ENCODE data around the gene FUCA1.

FUCA1 gene

DNA sequence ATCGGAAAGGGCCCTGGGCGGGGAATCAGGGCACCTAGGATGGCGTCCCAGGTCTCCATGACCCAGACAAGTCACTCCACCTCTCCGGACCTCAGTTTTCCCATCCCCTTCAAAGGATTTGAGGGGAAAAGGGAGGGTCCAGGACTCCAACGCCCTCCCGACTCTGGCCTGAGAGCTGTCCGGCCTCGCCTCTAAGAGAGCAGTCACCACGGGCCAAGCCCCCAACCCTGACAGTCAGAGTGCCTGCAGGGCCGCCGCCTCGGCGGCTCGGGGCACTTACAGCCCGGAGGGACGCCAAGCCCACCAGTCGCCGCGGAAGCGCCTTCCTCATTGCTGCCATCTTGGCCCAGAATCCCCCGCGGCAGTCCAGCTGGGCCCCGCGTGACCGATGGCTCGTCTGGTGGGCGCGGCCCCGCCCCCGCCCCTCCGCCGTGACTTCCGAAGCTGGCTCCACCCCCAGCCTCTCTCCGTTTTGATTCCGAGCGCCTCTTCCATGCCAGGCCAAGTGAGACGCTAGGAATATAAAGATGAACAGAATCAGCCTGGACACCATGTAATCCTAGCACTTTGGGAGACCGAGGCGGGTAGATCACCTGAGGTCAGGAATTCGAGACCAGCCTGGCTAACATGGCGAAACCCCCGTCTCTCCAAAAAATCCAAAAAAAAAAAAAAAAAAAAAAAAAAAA lies 42.9 kb downstream of the FUCA1 start, which contains the start of gene HMGCL:
TSS of gene HMGCL (minus strand) at position 354 of the 686 bp plus-strand sequence. CDS start at position 340, 14 bp downstream.
- Histone ChIP-seq H3K4me1 (no peaks in the 10 kb centered on the region), H3K9ac (peak within 1 kb of the TSS; percentile 93), H3K9me3 (ENCODE audit: control insufficient read depth, low read length) (no peaks in the 10 kb centered on the region), H3K79me2 (no peaks in the 10 kb centered on the region), H3K4me2 (ENCODE audit: low read length) (peak within 1 kb of the TSS; percentile 90), H3K4me3 (ENCODE audit: low read depth, low read length) (peak within 1 kb of the TSS; percentile 99), H3K27me3 (ENCODE audit: control insufficient read depth, insufficient read depth, low read length) (no peaks in the 10 kb centered on the region), H2AFZ (peak within 1 kb of the TSS; percentile 93), H3K36me3 (ENCODE audit: control insufficient read depth, insufficient read depth, low read length) (no peaks in the 10 kb centered on the region), H3K27ac (peak within 1 kb of the TSS; percentile 90)
- TF ChIP-seq, protein P1, sequence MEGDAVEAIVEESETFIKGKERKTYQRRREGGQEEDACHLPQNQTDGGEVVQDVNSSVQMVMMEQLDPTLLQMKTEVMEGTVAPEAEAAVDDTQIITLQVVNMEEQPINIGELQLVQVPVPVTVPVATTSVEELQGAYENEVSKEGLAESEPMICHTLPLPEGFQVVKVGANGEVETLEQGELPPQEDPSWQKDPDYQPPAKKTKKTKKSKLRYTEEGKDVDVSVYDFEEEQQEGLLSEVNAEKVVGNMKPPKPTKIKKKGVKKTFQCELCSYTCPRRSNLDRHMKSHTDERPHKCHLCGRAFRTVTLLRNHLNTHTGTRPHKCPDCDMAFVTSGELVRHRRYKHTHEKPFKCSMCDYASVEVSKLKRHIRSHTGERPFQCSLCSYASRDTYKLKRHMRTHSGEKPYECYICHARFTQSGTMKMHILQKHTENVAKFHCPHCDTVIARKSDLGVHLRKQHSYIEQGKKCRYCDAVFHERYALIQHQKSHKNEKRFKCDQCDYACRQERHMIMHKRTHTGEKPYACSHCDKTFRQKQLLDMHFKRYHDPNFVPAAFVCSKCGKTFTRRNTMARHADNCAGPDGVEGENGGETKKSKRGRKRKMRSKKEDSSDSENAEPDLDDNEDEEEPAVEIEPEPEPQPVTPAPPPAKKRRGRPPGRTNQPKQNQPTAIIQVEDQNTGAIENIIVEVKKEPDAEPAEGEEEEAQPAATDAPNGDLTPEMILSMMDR (IDR thresholded peaks at IDR 0.05), result no peak

DNA sequence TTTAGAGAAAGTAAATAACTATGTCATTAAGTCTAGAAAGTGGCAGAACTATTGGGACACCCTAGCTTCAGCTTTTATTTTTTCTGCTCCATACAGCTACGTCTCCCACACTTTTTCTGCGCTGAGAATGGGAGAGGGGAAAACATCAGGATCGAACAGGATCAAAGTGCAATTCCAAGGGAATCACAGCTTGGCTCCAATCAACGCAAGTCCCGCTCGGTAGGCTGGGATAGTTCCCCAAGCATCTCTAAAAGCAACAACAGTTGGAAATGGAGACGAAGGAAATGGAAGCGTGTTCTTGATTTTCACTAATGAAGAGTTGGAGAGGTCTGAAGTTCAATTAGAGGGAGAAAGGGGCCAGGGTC lies 43.4 kb downstream of the FUCA1 start:
- TF ChIP-seq, protein P1 (IDR thresholded peaks at IDR 0.05), result no peak
- no peaks in the 10 kb centered on the region for H3K9me3 ChIP-seq (ENCODE audit: control insufficient read depth, low read length)
- peak overlapping the region; percentile 93 for H2AFZ ChIP-seq
- H3K36me3 ChIP-seq (ENCODE audit: control insufficient read depth, insufficient read depth, low read length), result no peaks in the 10 kb centered on the region
- peak overlapping the region; percentile 99 for H3K4me3 ChIP-seq (ENCODE audit: low read depth, low read length)
- H3K27me3 ChIP-seq (ENCODE audit: control insufficient read depth, insufficient read depth, low read length), result no peaks in the 10 kb centered on the region
- peak overlapping the region; percentile 90 for H3K4me2 ChIP-seq (ENCODE audit: low read length)
- peak overlapping the region; percentile 93 for H3K9ac ChIP-seq
- peak overlapping the region; percentile 90 for H3K27ac ChIP-seq
- no peaks in the 10 kb centered on the region for H3K79me2 ChIP-seq
- no peaks in the 10 kb centered on the region for H3K4me1 ChIP-seq

DNA sequence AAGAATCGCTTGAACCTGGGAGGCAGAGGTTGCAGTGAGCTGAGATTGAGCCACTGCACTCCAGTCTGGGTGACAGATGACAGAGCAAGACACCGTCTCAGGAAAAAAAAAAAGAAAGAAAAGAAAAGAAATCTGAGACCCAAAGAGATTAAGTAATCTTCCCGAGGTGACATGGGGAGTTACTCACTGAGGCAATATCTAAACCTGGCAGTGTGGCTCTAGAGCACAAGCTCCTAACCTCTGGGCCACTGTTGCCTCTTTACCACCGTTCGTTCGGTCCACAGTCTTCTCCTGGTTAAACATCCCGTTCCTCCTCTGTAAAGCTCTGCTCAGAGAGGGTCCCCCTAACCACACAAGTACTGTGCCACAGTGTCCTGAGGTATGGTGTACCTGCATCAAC lies 44.3 kb downstream of the FUCA1 start:
- Histone ChIP-seq H3K9me3 (ENCODE audit: control insufficient read depth, low read length) (no peaks in the 10 kb centered on the region), H3K4me2 (ENCODE audit: low read length) (peak overlapping the region; percentile 35), H3K79me2 (no peaks in the 10 kb centered on the region), H3K4me3 (ENCODE audit: low read depth, low read length) (no peak overlapping the region), H3K36me3 (ENCODE audit: control insufficient read depth, insufficient read depth, low read length) (no peaks in the 10 kb centered on the region), H2AFZ (no peak overlapping the region), H3K4me1 (no peaks in the 10 kb centered on the region), H3K27me3 (ENCODE audit: control insufficient read depth, insufficient read depth, low read length) (no peaks in the 10 kb centered on the region), H3K27ac (no peak overlapping the region), H3K9ac (no peak overlapping the region)
- TF ChIP-seq, protein P1 (IDR thresholded peaks at IDR 0.05), result no peak

DNA sequence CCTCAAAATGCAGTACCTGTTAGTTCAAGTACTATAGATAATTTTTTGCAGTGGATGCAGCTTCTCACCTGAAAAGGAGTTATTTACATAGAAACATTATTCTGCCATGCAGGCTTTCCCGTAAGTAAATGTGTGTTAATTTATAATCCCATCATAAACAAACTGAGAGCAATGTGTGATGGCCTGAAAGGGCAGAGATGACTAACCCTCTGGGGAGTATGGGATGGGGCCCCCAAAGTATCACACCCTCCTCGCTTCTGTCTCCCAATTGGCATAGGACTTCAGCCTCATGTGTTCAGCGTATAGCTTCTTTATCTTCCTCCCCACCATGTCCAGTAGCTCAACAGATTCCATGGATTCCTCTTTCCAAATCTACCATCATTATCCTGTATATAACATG lies 50.5 kb downstream of the FUCA1 start:
- Histone ChIP-seq H3K79me2 (no peaks in the 10 kb centered on the region), H3K27me3 (ENCODE audit: control insufficient read depth, insufficient read depth, low read length) (no peaks in the 10 kb centered on the region), H3K4me1 (no peaks in the 10 kb centered on the region), H2AFZ (no peak overlapping the region), H3K4me2 (ENCODE audit: low read length) (no peak overlapping the region), H3K27ac (no peak overlapping the region), H3K4me3 (ENCODE audit: low read depth, low read length) (no peak overlapping the region), H3K36me3 (ENCODE audit: control insufficient read depth, insufficient read depth, low read length) (no peaks in the 10 kb centered on the region), H3K9me3 (ENCODE audit: control insufficient read depth, low read length) (no peaks in the 10 kb centered on the region), H3K9ac (no peak overlapping the region)
- TF ChIP-seq, protein P1 (IDR thresholded peaks at IDR 0.05), result no peak

DNA sequence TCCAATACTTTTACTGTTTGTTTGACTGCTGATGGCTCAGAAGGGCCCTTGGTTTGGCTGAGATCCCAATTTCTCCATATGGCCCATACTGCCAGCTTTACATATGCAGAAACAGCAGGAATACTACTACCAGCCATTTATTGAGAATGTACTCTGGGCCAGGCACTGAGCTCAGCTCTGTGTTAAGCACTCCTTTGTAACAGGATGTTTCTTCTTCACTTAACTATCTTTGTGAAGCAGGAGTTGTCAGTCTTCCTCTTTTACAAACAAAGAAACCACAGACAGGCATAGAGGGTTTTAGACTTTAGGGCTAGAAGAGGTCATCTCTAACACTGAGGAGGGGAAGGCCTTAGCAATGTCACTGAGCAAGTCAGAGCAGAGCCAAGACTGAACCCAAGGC lies 51.2 kb downstream of the FUCA1 start:
- no peak overlapping the region for H3K4me2 ChIP-seq (ENCODE audit: low read length)
- H3K36me3 ChIP-seq (ENCODE audit: control insufficient read depth, insufficient read depth, low read length), result no peaks in the 10 kb centered on the region
- no peaks in the 10 kb centered on the region for H3K27me3 ChIP-seq (ENCODE audit: control insufficient read depth, insufficient read depth, low read length)
- H2AFZ ChIP-seq, result no peak overlapping the region
- no peaks in the 10 kb centered on the region for H3K9me3 ChIP-seq (ENCODE audit: control insufficient read depth, low read length)
- H3K27ac ChIP-seq, result no peak overlapping the region
- H3K79me2 ChIP-seq, result no peaks in the 10 kb centered on the region
- TF ChIP-seq, protein P1 (IDR thresholded peaks at IDR 0.05), result no peak
- H3K4me1 ChIP-seq, result no peaks in the 10 kb centered on the region
- no peak overlapping the region for H3K9ac ChIP-seq
- no peak overlapping the region for H3K4me3 ChIP-seq (ENCODE audit: low read depth, low read length)
